Lower lobe of right lung (tissue), 2 donors: Measurements from ENCODE around the gene P2RX2. TPM values are rescaled to one million over a fixed set of nuclear protein-coding genes. Genes with fewer than 3 reads are reported as not detected.

ENCODE experiments used
- ATAC-seq, 2 donors: fragments of 200-7000 bp; cut with Tn5 transposase; one replicate each; pipeline ENCODE4 v1.9.1; 2020 to 2022; ENCODE audit warnings: mild to moderate bottlenecking in 2 of 2, moderate library complexity in 2 of 2
- DNase-seq: peaks from one replicate; pipeline ENCODE4 v3.0.0-alpha.2; 2020
- H3K27ac ChIP-seq: fragments of 200-600 bp; one replicate; pipeline ENCODE4 v1.8.0; 2022
- H3K27me3 ChIP-seq: fragments of 200-600 bp; one replicate; pipeline ENCODE4 v1.8.0; 2022; ENCODE audit warnings: low read depth
- H3K36me3 ChIP-seq: fragments of 200-600 bp; one replicate; pipeline ENCODE4 v1.8.0; 2022; ENCODE audit warnings: mild to moderate bottlenecking
- H3K4me1 ChIP-seq: fragments of 200-600 bp; one replicate; pipeline ENCODE4 v1.8.0; 2022
- H3K4me3 ChIP-seq: fragments of 200-600 bp; one replicate; pipeline ENCODE4 v1.8.0; 2022; ENCODE audit warnings: mild to moderate bottlenecking
- H3K9me3 ChIP-seq: fragments of 200-600 bp; one replicate; pipeline ENCODE4 v1.8.0; 2022
- intact Hi-C: fragments of 100-400 bp; cut with DNase I; formaldehyde crosslinking; loops from one replicate; pipeline ENCODE4 v1.11.0; 2022
- total RNA-seq: library from RNA; stranded (reverse); fragmentation: NEBNext Ultra II Directional; extraction: Animal tissue kit (Norgen Biotek cat#: 25700); gene quantifications from one replicate; pipeline ENCODE4 v1.2.1, GENCODE V29; 2021
- TF ChIP-seq, protein P1 (sequence below): fragments of 200-600 bp; IDR thresholded peaks from one replicate; pipeline ENCODE4 v1.8.0; 2022; ENCODE audit warnings: antibody characterized with exemption, mild to moderate bottlenecking
- donor health status: DM: no; HTN: yes; CAD: no; lungs with severe emphysema.

Gene P2RX2
- total RNA-seq, 1 donor from 2014 or later: 0.56 TPM

DNA sequence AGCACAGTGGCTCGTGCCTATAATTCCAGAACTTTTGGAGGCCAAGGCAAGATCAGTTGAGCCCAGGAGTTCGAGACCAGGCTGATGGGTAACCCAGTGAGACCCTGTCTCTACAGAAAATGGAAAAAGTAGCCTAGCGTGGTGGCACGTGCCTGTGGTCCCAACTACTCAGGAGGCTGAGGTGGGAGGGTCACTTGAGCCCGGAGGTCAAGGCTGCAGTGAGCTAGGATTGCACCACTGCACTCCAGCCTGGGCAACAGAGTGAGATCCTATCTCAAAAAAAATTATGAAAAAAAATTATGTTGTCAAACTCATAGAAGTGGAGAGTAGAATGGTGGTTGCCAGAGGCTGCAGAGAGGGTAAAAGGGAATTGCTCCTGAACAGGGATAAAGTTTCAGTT lies 4.5 kb upstream of the P2RX2 start:
- Histone ChIP-seq H3K27me3 (peaks cover 51% of the 10 kb centered on the region), H3K9me3 (peaks cover 6% of the 10 kb centered on the region), H3K4me3 (no peak overlapping the region), H3K27ac (no peak overlapping the region), H3K36me3 (no peaks in the 10 kb centered on the region), H3K4me1 (peaks cover 9% of the 10 kb centered on the region)
- intact Hi-C loops: no loop called here
- TF ChIP-seq, protein P1, sequence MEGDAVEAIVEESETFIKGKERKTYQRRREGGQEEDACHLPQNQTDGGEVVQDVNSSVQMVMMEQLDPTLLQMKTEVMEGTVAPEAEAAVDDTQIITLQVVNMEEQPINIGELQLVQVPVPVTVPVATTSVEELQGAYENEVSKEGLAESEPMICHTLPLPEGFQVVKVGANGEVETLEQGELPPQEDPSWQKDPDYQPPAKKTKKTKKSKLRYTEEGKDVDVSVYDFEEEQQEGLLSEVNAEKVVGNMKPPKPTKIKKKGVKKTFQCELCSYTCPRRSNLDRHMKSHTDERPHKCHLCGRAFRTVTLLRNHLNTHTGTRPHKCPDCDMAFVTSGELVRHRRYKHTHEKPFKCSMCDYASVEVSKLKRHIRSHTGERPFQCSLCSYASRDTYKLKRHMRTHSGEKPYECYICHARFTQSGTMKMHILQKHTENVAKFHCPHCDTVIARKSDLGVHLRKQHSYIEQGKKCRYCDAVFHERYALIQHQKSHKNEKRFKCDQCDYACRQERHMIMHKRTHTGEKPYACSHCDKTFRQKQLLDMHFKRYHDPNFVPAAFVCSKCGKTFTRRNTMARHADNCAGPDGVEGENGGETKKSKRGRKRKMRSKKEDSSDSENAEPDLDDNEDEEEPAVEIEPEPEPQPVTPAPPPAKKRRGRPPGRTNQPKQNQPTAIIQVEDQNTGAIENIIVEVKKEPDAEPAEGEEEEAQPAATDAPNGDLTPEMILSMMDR: no peak
- DNase-seq (no peak), ATAC-seq (no peak)

DNA sequence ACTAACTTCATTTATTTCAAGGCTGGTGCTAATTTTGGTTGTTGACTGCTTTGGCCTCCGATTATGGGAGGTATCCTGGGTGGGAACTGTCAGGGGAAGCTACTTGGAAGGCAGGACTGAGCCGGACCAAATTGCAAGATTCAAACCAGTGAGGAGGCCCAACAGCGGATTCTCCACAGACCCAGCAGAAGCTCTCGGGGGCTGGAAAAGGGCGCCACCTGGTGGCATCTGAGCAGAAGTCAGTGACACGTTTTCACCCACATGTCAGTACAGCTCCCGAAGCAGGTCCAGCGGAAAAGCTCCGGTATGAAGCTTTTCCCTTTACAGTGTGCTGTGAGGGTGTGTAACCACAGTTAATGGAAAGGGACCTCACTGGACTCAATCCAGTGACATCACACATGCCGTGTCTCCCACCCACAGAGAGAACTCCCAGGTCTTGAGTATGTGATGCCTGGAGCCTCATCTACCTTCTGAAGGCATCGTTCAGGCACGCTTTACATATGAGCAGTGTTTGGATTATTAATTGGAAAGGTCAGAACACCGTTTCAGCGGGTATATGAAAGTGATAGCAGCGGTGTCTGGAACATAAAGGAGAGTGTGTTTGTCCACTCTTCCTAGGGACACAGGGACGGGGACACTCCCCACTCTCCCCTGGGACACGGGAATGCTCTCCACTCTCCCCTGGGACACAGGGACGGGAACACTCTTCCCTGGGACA lies 3.6 kb upstream of the P2RX2 start:
- DNase-seq (peak; percentile 82), ATAC-seq (peak; percentile 82 to 87)
- no peaks in the 10 kb centered on the region for H3K36me3 ChIP-seq
- peaks cover 6% of the 10 kb centered on the region for H3K9me3 ChIP-seq
- H3K4me1 ChIP-seq: peaks cover 8% of the 10 kb centered on the region
- TF ChIP-seq, protein P1: peak; percentile 91
- peaks cover 49% of the 10 kb centered on the region for H3K27me3 ChIP-seq
- intact Hi-C loops: no loop called here
- H3K27ac ChIP-seq: no peak overlapping the region
- no peak overlapping the region for H3K4me3 ChIP-seq

DNA sequence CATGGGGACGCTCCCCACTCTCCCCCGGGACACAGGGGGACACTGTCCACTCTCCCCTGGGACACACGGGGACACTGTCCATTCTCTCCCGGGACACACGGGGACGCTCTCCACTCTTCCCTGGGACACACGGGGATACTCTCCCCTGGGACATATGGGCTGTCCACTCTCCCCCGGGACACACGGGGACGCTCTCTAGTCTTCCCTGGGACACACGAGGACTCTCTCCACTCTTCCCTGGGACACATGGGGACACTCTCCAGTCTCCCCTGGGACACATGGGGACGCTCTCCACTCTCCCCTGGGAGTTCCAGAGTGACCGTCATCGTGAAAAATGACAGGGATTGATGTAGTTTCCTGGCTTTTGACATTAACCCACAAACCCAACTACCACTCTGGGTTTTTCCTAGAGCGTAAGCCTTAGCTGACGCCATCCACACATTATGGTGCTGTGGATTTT lies 3.0 kb upstream of the P2RX2 start:
- H3K4me1 ChIP-seq: peaks cover 2% of the 10 kb centered on the region
- H3K27ac ChIP-seq: no peak overlapping the region
- H3K36me3 ChIP-seq: no peaks in the 10 kb centered on the region
- H3K27me3 ChIP-seq: peaks cover 49% of the 10 kb centered on the region
- TF ChIP-seq, protein P1: no peak
- intact Hi-C loops: no loop called here
- peaks cover 6% of the 10 kb centered on the region for H3K9me3 ChIP-seq
- H3K4me3 ChIP-seq: no peak overlapping the region
- DNase-seq: no peak
- ATAC-seq: peak; percentile 8 to 17

DNA sequence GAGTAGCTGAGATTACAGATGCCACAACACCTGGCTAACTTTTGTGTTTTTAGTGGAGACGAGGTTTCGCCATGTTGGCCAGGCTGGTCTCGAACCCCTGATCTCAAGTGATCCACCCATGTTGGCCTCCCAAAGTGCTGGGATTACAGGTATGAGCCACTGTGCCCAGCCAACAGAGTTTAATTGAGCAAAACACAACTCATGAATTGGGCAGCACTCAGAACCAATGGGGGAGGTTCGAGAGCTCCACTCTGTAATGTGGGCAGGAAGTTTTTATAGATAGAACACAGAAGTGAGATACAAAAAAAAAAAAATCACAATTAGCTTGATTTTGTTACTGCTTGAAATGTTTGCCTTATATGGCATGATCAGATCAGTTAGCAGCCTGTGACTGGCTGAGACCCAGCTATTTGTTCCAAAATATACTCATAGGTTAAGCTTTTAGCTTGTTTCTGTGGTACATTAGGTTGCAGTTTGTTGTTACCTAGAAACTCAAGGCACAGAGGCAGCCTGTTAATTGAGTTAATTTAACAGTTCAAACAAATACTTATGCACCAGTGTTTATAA lies 1.4 kb upstream of the P2RX2 start:
- peaks cover 47% of the 10 kb centered on the region for H3K27me3 ChIP-seq

DNA sequence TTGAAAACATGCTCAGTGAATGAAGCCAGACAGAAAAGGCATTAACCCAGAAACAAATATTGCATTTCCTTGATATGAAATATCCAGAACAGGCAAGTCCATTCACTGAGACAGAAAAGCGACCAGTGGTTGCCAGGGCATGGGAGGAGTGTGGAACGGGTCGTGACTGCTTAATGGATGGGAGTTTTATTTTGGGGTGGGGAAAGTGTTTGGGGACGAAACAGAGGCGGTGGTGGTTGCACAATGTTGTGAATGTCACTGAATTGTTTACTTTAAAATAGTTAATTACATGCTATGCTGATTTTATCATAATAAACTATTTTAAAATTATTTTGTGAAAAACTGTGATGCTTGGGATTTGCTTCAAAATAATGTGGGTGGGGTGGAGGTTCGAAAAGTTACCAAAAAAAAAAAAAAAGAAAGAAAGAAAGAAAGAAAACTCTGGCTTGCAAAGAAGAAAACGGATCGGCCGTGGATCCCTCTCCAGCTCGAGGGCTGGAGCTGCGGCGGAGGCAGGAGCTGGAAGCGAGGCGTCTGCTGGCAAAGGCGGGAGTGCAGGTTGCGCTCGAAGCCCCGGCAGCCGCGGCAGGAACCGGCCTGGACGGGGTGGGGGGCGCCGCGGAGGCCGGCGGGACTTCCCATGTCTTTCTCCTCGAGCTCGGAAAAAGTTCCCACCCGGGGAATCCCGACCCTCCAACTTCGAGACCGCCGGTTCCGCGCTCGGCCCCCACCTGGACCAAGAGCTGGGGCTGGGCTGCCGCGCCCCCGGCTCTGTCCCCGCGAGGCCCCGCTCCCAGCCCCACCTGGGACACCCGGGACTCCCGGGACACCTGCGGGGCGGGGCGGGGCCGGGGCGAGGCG lies 524 bp upstream of the P2RX2 start:
- intact Hi-C loops: no loop called here
- H3K27ac ChIP-seq: no peak overlapping the region
- TF ChIP-seq, protein P1: no peak
- H3K36me3 ChIP-seq: no peaks in the 10 kb centered on the region
- ATAC-seq (no peak), DNase-seq (no peak)
- H3K4me3 ChIP-seq: peak overlapping the region; percentile 31
- peaks cover 47% of the 10 kb centered on the region for H3K27me3 ChIP-seq
- peaks cover 6% of the 10 kb centered on the region for H3K9me3 ChIP-seq
- H3K4me1 ChIP-seq: peaks cover 12% of the 10 kb centered on the region

More for the DNA sequence above, 1.4 kb upstream of the P2RX2 start:
- intact Hi-C loops: no loop called here
- Histone ChIP-seq H3K4me1 (peaks cover 4% of the 10 kb centered on the region), H3K27ac (no peak overlapping the region), H3K4me3 (no peak overlapping the region), H3K36me3 (no peaks in the 10 kb centered on the region), H3K9me3 (peaks cover 6% of the 10 kb centered on the region)
- no peak for DNase-seq
- ATAC-seq: no peak
- TF ChIP-seq, protein P1: no peak
